HepG2 (cell line): ENCODE results near the gene SLC25A45. TPM values are rescaled to one million over a fixed set of nuclear protein-coding genes. Genes with fewer than 3 reads are reported as not detected.

Experiments used
- ATAC-seq: fragments of 200-7000 bp; cut with Tn5 transposase; 3 replicates; pipeline ENCODE4 v1.9.1; 2020; ENCODE audit warnings: mild to moderate bottlenecking, moderate library complexity
- BruUV-seq: library from RNA; stranded (reverse); fragments of 400-500 nt; replicated peaks from 2 replicates; lab custom pipeline; 2021; lab: Mats Ljungman, UMichigan
- CTCF ChIA-PET: fragments of 300-600 bp; formaldehyde crosslinking; extraction: SDS; loops from one replicate; lab custom pipeline; 2021; ENCODE audit warnings: low total read pairs, inconsistent platforms, low intra/inter-chr PET ratio; lab: Yijun Ruan, JAX
- POLR2A ChIA-PET: fragments of 350-600 bp; sonication (Branson Sonifier 250); formaldehyde crosslinking; loops from one replicate; lab custom pipeline; 2020; ENCODE audit warnings: antibody characterized with exemption, inconsistent platforms; lab: Yijun Ruan, JAX
- DNase-seq: peaks from one replicate; pipeline ENCODE4 v3.0.0-alpha.2; 2015; ENCODE audit warnings: low spot score
- FAIRE-seq: peaks from 3 replicates; lab custom pipeline; 2011; peaks lifted over from hg19 to GRCh38; lab: Jason Lieb, UNC
- H2AFZ ChIP-seq: one replicate; pipeline ENCODE4 v1.6.1; 2011; ENCODE audit warnings: low read length, inconsistent platforms
- H3K27ac ChIP-seq: fragments of 300-600 bp; 3 replicates; pipeline ENCODE4 v1.8.0; 2011; ENCODE audit warnings: mixed run types, mild to moderate bottlenecking, mixed read lengths, low read length, inconsistent platforms; ENCODE audit not compliant: insufficient read depth; ENCODE audit errors: extremely low read length
- H3K27me3 ChIP-seq, 2 experiments: fragments of 200-600 bp in 1 of 2; 2 replicates in 1 of 2; 3 replicates in 1 of 2; pipeline versions ENCODE4 v1.6.0 to v1.8.0; 2011; ENCODE audit warnings: low read length in 2 of 2, mild to moderate bottlenecking in 2 of 2, moderate library complexity in 2 of 2, inconsistent platforms in 1 of 2; ENCODE audit not compliant: insufficient read depth in 2 of 2, control insufficient read depth in 1 of 2
- H3K36me3 ChIP-seq, 2 experiments: fragments of 200-600 bp in 1 of 2; replicated peaks in 1 of 2; 2 replicates in 1 of 2; 3 replicates in 1 of 2; pipeline versions ENCODE4 v1.5.1 to v1.8.0; 2011; ENCODE audit warnings: low read length in 2 of 2, inconsistent platforms in 1 of 2; ENCODE audit not compliant: insufficient read depth in 2 of 2, control insufficient read depth in 1 of 2
- H3K4me1 ChIP-seq: 2 replicates; pipeline ENCODE4 v1.5.1; 2012; ENCODE audit warnings: low read length, inconsistent platforms; ENCODE audit not compliant: insufficient read depth
- H3K4me2 ChIP-seq: 2 replicates; pipeline ENCODE4 v1.6.0; 2011; ENCODE audit warnings: low read depth, low read length, inconsistent platforms
- H3K4me3 ChIP-seq, 3 experiments: fragments of 200-600 bp in 1 of 3; sonication (generic), shearing (Covaris generic) in 1 of 3; replicated peaks in 1 of 3; 2 replicates each; pipeline ENCODE4 v1.5.1; 2011 to 2016; ENCODE audit warnings: low read length in 3 of 3, inconsistent platforms in 2 of 3, low read depth in 2 of 3, mild to moderate bottlenecking in 2 of 3, control low read depth in 1 of 3, mixed read lengths in 1 of 3; ENCODE audit not compliant: insufficient read depth in 1 of 3
- H3K79me2 ChIP-seq: one replicate; pipeline ENCODE4 v1.6.1; 2011; ENCODE audit warnings: low read length, inconsistent platforms; ENCODE audit not compliant: insufficient read depth
- H3K9ac ChIP-seq: 2 replicates; pipeline ENCODE4 v1.6.0; 2011; ENCODE audit warnings: mild to moderate bottlenecking, low read depth, low read length, inconsistent platforms; ENCODE audit not compliant: insufficient read depth
- H3K9me3 ChIP-seq: 2 replicates; pipeline ENCODE4 v1.5.1; 2012; ENCODE audit warnings: mild to moderate bottlenecking, low read length
- H4K20me1 ChIP-seq: 2 replicates; pipeline ENCODE4 v1.6.0; 2011; ENCODE audit warnings: inconsistent platforms, mild to moderate bottlenecking, low read length, moderate library complexity; ENCODE audit not compliant: insufficient read depth
- AGO1 ChIP-seq: fragments of 200-400 bp; formaldehyde crosslinking; IDR thresholded peaks from 2 replicates; pipeline ENCODE4 v1.6.1; 2017; ENCODE audit warnings: mild to moderate bottlenecking, low read depth, low read length, moderate library complexity; ENCODE audit not compliant: poor library complexity, severe bottlenecking
- FOXO1 ChIP-seq: sonication (generic); formaldehyde crosslinking; IDR thresholded peaks from 2 replicates; pipeline ENCODE4 v1.4.0; 2020; ENCODE audit warnings: missing genetic modification reagents
- HINFP ChIP-seq: sonication (generic); formaldehyde crosslinking; IDR thresholded peaks from 2 replicates; pipeline ENCODE4 v1.4.0; 2020; ENCODE audit warnings: low read depth, mild to moderate bottlenecking, missing genetic modification reagents
- HNRNPL ChIP-seq: fragments of 200-400 bp; formaldehyde crosslinking; IDR thresholded peaks from 2 replicates; pipeline ENCODE4 v1.6.1; 2017; ENCODE audit warnings: mild to moderate bottlenecking, low read depth, low read length
- HOXA3 ChIP-seq: sonication (generic); formaldehyde crosslinking; IDR thresholded peaks from 2 replicates; pipeline ENCODE4 v1.5.0; 2020; ENCODE audit warnings: missing genetic modification reagents
- MTA1 ChIP-seq: sonication (generic); formaldehyde crosslinking; IDR thresholded peaks from 2 replicates; pipeline ENCODE4 v1.4.0; 2020; ENCODE audit warnings: missing genetic modification reagents, mild to moderate bottlenecking, borderline replicate concordance
- NCOA5 ChIP-seq: sonication (generic); formaldehyde crosslinking; IDR thresholded peaks from 2 replicates; pipeline ENCODE4 v1.4.0; 2020; ENCODE audit warnings: missing genetic modification reagents
- NPAS2 ChIP-seq: sonication (generic); formaldehyde crosslinking; IDR thresholded peaks from 2 replicates; pipeline ENCODE4 v1.8.0; 2022; ENCODE audit warnings: mild to moderate bottlenecking, missing genetic modification reagents, borderline replicate concordance
- PBX3 ChIP-seq: sonication (generic); formaldehyde crosslinking; IDR thresholded peaks from 2 replicates; pipeline ENCODE4 v1.8.1; 2023; ENCODE audit warnings: missing genetic modification reagents, inconsistent platforms, borderline replicate concordance
- SNAI1 ChIP-seq: sonication (generic); formaldehyde crosslinking; IDR thresholded peaks from 2 replicates; pipeline ENCODE4 v1.5.0; 2020; ENCODE audit warnings: mild to moderate bottlenecking, missing genetic modification reagents, borderline replicate concordance
- TBL1XR1 ChIP-seq: fragments of 150-350 bp; IDR thresholded peaks from 2 replicates; pipeline ENCODE4 v1.6.1; 2014; ENCODE audit warnings: borderline replicate concordance, low read length; ENCODE audit not compliant: partially characterized antibody
- TEAD3 ChIP-seq: optimal IDR thresholded peaks from 2 replicates; pipeline ENCODE3; 2016; ENCODE audit warnings: borderline replicate concordance
- ZBTB25 ChIP-seq: IDR thresholded peaks from 2 replicates; pipeline ENCODE4 v1.6.1; 2018; ENCODE audit warnings: missing genetic modification reagents
- ZBTB38 ChIP-seq: sonication (generic); formaldehyde crosslinking; IDR thresholded peaks from 2 replicates; pipeline ENCODE4 v1.5.1; 2020; ENCODE audit warnings: mild to moderate bottlenecking, missing genetic modification reagents
- ZNF12 ChIP-seq: sonication (generic); formaldehyde crosslinking; IDR thresholded peaks from 2 replicates; pipeline ENCODE4 v1.5.0; 2020; ENCODE audit warnings: missing genetic modification reagents
- ZNF468 ChIP-seq: sonication (generic); formaldehyde crosslinking; IDR thresholded peaks from 2 replicates; pipeline ENCODE4 v1.8.0; 2022; ENCODE audit warnings: mild to moderate bottlenecking, moderate library complexity, missing genetic modification reagents
- ZSCAN5A ChIP-seq: sonication (generic); formaldehyde crosslinking; IDR thresholded peaks from 2 replicates; pipeline ENCODE4 v1.8.0; 2022; ENCODE audit warnings: mild to moderate bottlenecking, missing genetic modification reagents, borderline replicate concordance
- WGBS: methylation state at CpG from one replicate; pipeline ENCODE4 v1.1.6; 2017; ENCODE audit warnings: low lambda C conversion rate; 5-methylcytosine and 5-hydroxymethylcytosine counted together
- in situ Hi-C: cut with HindIII; loops from 2 replicates; pipeline ENCODE4 v1.10.0; 2017; ENCODE audit warnings: low pct_unique_long_range_greater_than_20kb; ENCODE audit not compliant: extremely low pct_ligation_motif_present
- intact Hi-C: fragments of 100-400 bp; cut with micrococcal nuclease; formaldehyde crosslinking; loops from one replicate; pipeline ENCODE4 v1.10.0; 2022; ENCODE audit not compliant: unreplicated experiment
- polyA plus RNA-seq, 8 experiments: library from polyadenylated mRNA; depleted of rRNA in 3 of 8; stranded (reverse) in 7 of 8; unstranded in 1 of 8; fragments of >200 nt; fragmentation: Illumina TruSeq in 4 of 8; extraction: Trizol in 4 of 8; gene quantifications; 2 replicates each; pipeline versions ENCODE4 v1.2.1 to v1.2.3, GENCODE V29; 2011 to 2016; ENCODE audit warnings: low read depth in 4 of 8, missing spikeins in 1 of 8, mixed read lengths in 1 of 8; ENCODE audit not compliant: insufficient read depth in 1 of 8
- total RNA-seq, 5 experiments: library from RNA; depleted of rRNA; stranded (reverse); fragments of >200 nt; fragmentation: Illumina TruSeq; extraction: Trizol; gene quantifications; 2 replicates each; pipeline ENCODE4 v1.2.3, GENCODE V29; 2016; ENCODE audit warnings: low read depth in 1 of 5

SLC25A45 gene
- total and polyA plus RNA-seq, 2 of the 13 experiments (the other 11 are each of a cell fraction or from before 2014, with no cell fraction given), result 1.2 to 3.4 TPM

GRCh38 chr11:65356394-65356972 lies 26.0 kb downstream of the SLC25A45 start (continued):
- no peak for TF ChIP-seq SNAI1 (CRISPR knock-in tag)
- TF ChIP-seq FOXO1, result no peak
- TF ChIP-seq MTA1 (CRISPR knock-in tag), result peak; percentile 22; the same call in 1 of the 2 replicates
- TF ChIP-seq ZNF12 (CRISPR knock-in tag), result no peak
- no peak for TF ChIP-seq NCOA5 (CRISPR knock-in tag)
- TF ChIP-seq ZNF468 (CRISPR knock-in tag), result no peak
- no peak for TF ChIP-seq HINFP
- TF ChIP-seq HNRNPL, result peak; percentile 50
- TF ChIP-seq ZBTB25, result no peak
- no peak for TF ChIP-seq TBL1XR1

GRCh38 chr11:65355776-65356393 lies 26.6 kb downstream of the SLC25A45 start:
- peaks cover 9 to 14% of the 10 kb centered on the region in 2 experiments; a peak in 3 of 5 replicates for H3K36me3 ChIP-seq
- TF ChIP-seq AGO1 (peak; percentile 14), ZSCAN5A (CRISPR knock-in tag) (no peak), NPAS2 (0 out of 2 replicates have a peak, but pooled peaks have one; percentile 28), HOXA3 (CRISPR knock-in tag) (0 out of 2 replicates have a peak, but pooled peaks have one; percentile 23), PBX3 (CRISPR knock-in tag) (no peak), TEAD3 (CRISPR knock-in tag) (no peak), ZBTB38 (CRISPR knock-in tag) (0 out of 2 replicates have a peak, but pooled peaks have one; percentile 19)
- H3K4me3 ChIP-seq, result peak overlapping the region in 1 of 3 experiments; percentile 82; a peak in 1 of 6 replicates
- FAIRE-seq (no peak), ATAC-seq (no peak), DNase-seq (no peak)
- in situ Hi-C loops, result no loop called here
- H3K27me3 ChIP-seq, result no peaks in the 10 kb centered on the region
- peak overlapping the region; percentile 83 for H3K4me2 ChIP-seq
- intact Hi-C loops, result no loop called here
- H4K20me1 ChIP-seq, result no peaks in the 10 kb centered on the region
- no peak overlapping the region for H3K27ac ChIP-seq
- H3K79me2 ChIP-seq, result no peaks in the 10 kb centered on the region
- ChIA-PET POLR2A (interaction anchor here (0.9 to 6.3 kb wide), 6 partner anchors 15 to 220 kb away, joined by 3 to 87 read pairs (median 28); partner anchors contain the start of genes DPF2, EHBP1L1 and MALAT1), CTCF (no interaction called here)
- no peak overlapping the region for H2AFZ ChIP-seq
- BruUV-seq, result no TSS peak
- H3K4me1 ChIP-seq, result peaks cover 50% of the 10 kb centered on the region
- WGBS, result 95% methylated on average over 29 of the region's 35 CpGs
- no peaks in the 10 kb centered on the region for H3K9me3 ChIP-seq
- H3K9ac ChIP-seq, result no peak overlapping the region
